ENCODE measurements around the gene CDC42EP2.

DNA sequence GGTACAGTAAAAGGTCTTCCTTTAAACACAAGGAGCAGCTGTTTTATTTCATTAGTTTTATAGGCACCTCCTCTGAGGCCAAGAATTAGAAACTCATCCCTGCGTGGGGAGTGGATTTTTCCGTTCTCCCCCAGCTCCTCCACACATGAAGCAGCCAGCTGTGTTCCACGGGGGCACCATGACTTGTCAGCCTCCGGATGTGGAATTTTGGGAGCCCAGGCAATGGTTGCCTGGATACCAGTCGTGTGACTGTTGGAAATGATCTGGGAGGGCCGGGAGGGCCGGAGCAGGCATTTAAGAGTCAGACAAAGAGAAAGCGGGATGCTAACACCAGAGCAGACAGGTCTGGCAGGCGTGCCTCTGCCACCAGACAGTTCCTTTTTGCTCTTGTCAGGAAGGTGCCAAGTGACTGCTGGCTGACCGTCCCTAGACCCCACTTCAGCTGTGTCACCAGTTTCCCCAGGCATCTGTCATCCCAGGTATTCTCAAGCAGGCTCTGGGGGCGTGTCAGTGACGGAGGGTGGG lies 15.9 kb upstream of the CDC42EP2 start:
- TF ChIP-seq POLR2A (IDR thresholded peaks at IDR 0.05) = no peak
- TF ChIP-seq, protein P1, sequence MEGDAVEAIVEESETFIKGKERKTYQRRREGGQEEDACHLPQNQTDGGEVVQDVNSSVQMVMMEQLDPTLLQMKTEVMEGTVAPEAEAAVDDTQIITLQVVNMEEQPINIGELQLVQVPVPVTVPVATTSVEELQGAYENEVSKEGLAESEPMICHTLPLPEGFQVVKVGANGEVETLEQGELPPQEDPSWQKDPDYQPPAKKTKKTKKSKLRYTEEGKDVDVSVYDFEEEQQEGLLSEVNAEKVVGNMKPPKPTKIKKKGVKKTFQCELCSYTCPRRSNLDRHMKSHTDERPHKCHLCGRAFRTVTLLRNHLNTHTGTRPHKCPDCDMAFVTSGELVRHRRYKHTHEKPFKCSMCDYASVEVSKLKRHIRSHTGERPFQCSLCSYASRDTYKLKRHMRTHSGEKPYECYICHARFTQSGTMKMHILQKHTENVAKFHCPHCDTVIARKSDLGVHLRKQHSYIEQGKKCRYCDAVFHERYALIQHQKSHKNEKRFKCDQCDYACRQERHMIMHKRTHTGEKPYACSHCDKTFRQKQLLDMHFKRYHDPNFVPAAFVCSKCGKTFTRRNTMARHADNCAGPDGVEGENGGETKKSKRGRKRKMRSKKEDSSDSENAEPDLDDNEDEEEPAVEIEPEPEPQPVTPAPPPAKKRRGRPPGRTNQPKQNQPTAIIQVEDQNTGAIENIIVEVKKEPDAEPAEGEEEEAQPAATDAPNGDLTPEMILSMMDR (IDR thresholded peaks at IDR 0.05) = no peak
